Kidney capillary endothelial cell (primary cell): ENCODE measurements around the gene GPR12.
"Not testable (repeated sequence)": the region's sequence is repeated elsewhere in the genome, so short reads cannot be mapped to it uniquely, and the experiment has no call there.

Experiments used
- DNase-seq: peaks from one replicate; pipeline ENCODE4 v3.0.0-alpha.2; 2018; ENCODE audit warnings: low spot score

Gene GPR12

GRCh38 chr13:26747706-26748105 is 12.9 kb downstream of the GPR12 start:
- no peak for DNase-seq

GRCh38 chr13:26743971-26744370 is 16.6 kb downstream of the GPR12 start:
- no peak for DNase-seq

GRCh38 chr13:26742691-26743358 is 17.8 kb downstream of the GPR12 start:
- no peak for DNase-seq

GRCh38 chr13:26735677-26736076 is 24.9 kb downstream of the GPR12 start:
- no peak for DNase-seq

GRCh38 chr13:26727633-26728032 is 33.0 kb downstream of the GPR12 start:
- no peak for DNase-seq

GRCh38 chr13:26727122-26727521 is 33.5 kb downstream of the GPR12 start:
- no peak for DNase-seq

GRCh38 chr13:26726684-26727083 is 33.9 kb downstream of the GPR12 start:
- no peak for DNase-seq

- not testable (repeated sequence) for DNase-seq
These were observed 37.0 kb downstream of the GPR12 start for GRCh38 chr13:26723620-26724019.

GRCh38 chr13:26722321-26722720 is 38.3 kb downstream of the GPR12 start:
- no peak for DNase-seq

GRCh38 chr13:26721251-26722121 is 39.1 kb downstream of the GPR12 start:
- peak; percentile 18 for DNase-seq

- DNase-seq: peak; percentile 10
These were observed 41.1 kb downstream of the GPR12 start for GRCh38 chr13:26719356-26719945.

- DNase-seq: no peak
These were observed 41.7 kb downstream of the GPR12 start for GRCh38 chr13:26718872-26719271.

- DNase-seq: no peak
These were observed 42.4 kb downstream of the GPR12 start for GRCh38 chr13:26718146-26718545.

GRCh38 chr13:26716984-26717383 is 43.6 kb downstream of the GPR12 start:
- DNase-seq: no peak

- DNase-seq: no peak
These were observed 47.2 kb downstream of the GPR12 start for GRCh38 chr13:26713341-26713740.

- no peak for DNase-seq
These were observed 49.4 kb downstream of the GPR12 start for GRCh38 chr13:26711211-26711610.

GRCh38 chr13:26710166-26710565 is 50.4 kb downstream of the GPR12 start:
- DNase-seq: no peak

GRCh38 chr13:26709461-26709860 is 51.1 kb downstream of the GPR12 start:
- DNase-seq: no peak

- DNase-seq: no peak
These were observed 52.6 kb downstream of the GPR12 start for GRCh38 chr13:26708007-26708297.

GRCh38 chr13:26707122-26708006 is 53.2 kb downstream of the GPR12 start:
- peak; percentile 60 for DNase-seq

GRCh38 chr13:26706381-26706780 is 54.2 kb downstream of the GPR12 start:
- DNase-seq: no peak

GRCh38 chr13:26705536-26705935 is 55.0 kb downstream of the GPR12 start:
- DNase-seq: no peak
